RWPE1 (cell line): ENCODE results near the gene ERBB4.
A peak's percentile ranks its signal among the peaks of the same experiment; 100 is the strongest.

Experiments
- CTCF ChIA-PET: fragments of 350-600 bp; sonication (Branson Sonifier 250); formaldehyde crosslinking; extraction: SDS; loops from one replicate; lab custom pipeline; 2021; lab: Yijun Ruan, JAX
- POLR2A ChIA-PET: fragments of 400-600 bp; formaldehyde crosslinking; extraction: SDS; loops from one replicate; lab custom pipeline; 2020; ENCODE audit warnings: antibody characterized with exemption; ENCODE audit not compliant: low non-redundant PET; lab: Yijun Ruan, JAX
- DNase-seq: peaks from one replicate; pipeline ENCODE4 v3.0.0; 2012; ENCODE audit warnings: low spot score
- H3K27ac ChIP-seq: fragments of 450-650 bp; 2 replicates; pipeline ENCODE4 v1.5.1; 2017
- CTCF ChIP-seq: fragments of 450-650 bp; conservative IDR thresholded peaks from 2 replicates; pipeline ENCODE4 v1.5.1; 2017; ENCODE audit warnings: low read depth, mild to moderate bottlenecking

Gene ERBB4

GRCh38 chr2:211333377-211333776 is 1205.2 kb downstream of the ERBB4 start:
- TF ChIP-seq CTCF: no peak
- POLR2A ChIA-PET: no interaction called here
- CTCF ChIA-PET: interaction anchor here (0.6 kb wide), 1 partner anchor 548 kb away, joined by 3 read pairs; no protein-coding TSS in a partner anchor
- no peak for DNase-seq
- no peak overlapping the region for H3K27ac ChIP-seq

GRCh38 chr2:211331736-211332135 is 1206.9 kb downstream of the ERBB4 start:
- ChIA-PET POLR2A (no interaction called here), CTCF (no interaction called here)
- no peak for TF ChIP-seq CTCF
- no peak for DNase-seq
- no peak overlapping the region for H3K27ac ChIP-seq

GRCh38 chr2:211329882-211330281 is 1208.7 kb downstream of the ERBB4 start:
- ChIA-PET POLR2A (no interaction called here), CTCF (interaction anchor here (0.6 kb wide), 1 partner anchor 917 kb away, joined by 3 read pairs; no protein-coding TSS in a partner anchor)
- no peak for TF ChIP-seq CTCF
- no peak for DNase-seq
- no peak overlapping the region for H3K27ac ChIP-seq

GRCh38 chr2:211329421-211329820 is 1209.2 kb downstream of the ERBB4 start:
- POLR2A ChIA-PET: no interaction called here
- no peak for TF ChIP-seq CTCF
- CTCF ChIA-PET: no interaction called here
- no peak overlapping the region for H3K27ac ChIP-seq
- DNase-seq: peak; percentile 81

GRCh38 chr2:211328126-211328525 is 1210.5 kb downstream of the ERBB4 start:
- no peak overlapping the region for H3K27ac ChIP-seq
- ChIA-PET POLR2A (no interaction called here), CTCF (interaction anchor here (0.7 kb wide), 1 partner anchor 785 kb away, joined by 4 read pairs; no protein-coding TSS in a partner anchor)
- TF ChIP-seq CTCF: no peak
- DNase-seq: peak; percentile 3
